IMR-90 (cell line): ENCODE data around the gene JPH3. TPM values are rescaled to one million over a fixed set of nuclear protein-coding genes. Genes with fewer than 3 reads are reported as not detected.

Experiments used
- ATAC-seq: fragments of 200-7000 bp; cut with Tn5 transposase; 2 replicates; pipeline ENCODE4 v1.9.1; 2020; ENCODE audit warnings: low read depth, mild to moderate bottlenecking, moderate library complexity
- BruUV-seq: library from RNA; stranded (reverse); fragments of 400-500 nt; replicated peaks from 2 replicates; lab custom pipeline; 2021; lab: Mats Ljungman, UMichigan
- CTCF ChIA-PET: fragments of 300-600 bp; formaldehyde crosslinking; extraction: SDS; loops from one replicate; lab custom pipeline; 2021; ENCODE audit warnings: antibody characterized with exemption; lab: Yijun Ruan, JAX
- POLR2A ChIA-PET: fragments of 300-600 bp; sonication (Branson Sonifier 250); formaldehyde crosslinking; loops from one replicate; lab custom pipeline; 2022; ENCODE audit warnings: antibody characterized with exemption; ENCODE audit not compliant: unreplicated experiment; lab: Charles Lee
- DNase-seq: peaks from one replicate; pipeline ENCODE4 v3.0.0; 2013
- H2AFZ ChIP-seq: replicated peaks from 2 replicates; pipeline ENCODE3; 2013; ENCODE audit warnings: low read length, mild to moderate bottlenecking; ENCODE audit not compliant: poor library complexity
- H2AK5ac ChIP-seq: 2 replicates; pipeline ENCODE4 v1.6.1; 2013; ENCODE audit warnings: low read depth, low read length, inconsistent platforms
- H2AK9ac ChIP-seq: replicated peaks from 2 replicates; pipeline ENCODE3; 2013; ENCODE audit warnings: mild to moderate bottlenecking, low read depth, low read length, moderate library complexity; ENCODE audit not compliant: poor library complexity
- H2BK120ac ChIP-seq: 2 replicates; pipeline ENCODE4 v1.6.1; 2013; ENCODE audit warnings: low read depth, low read length, inconsistent platforms
- H2BK15ac ChIP-seq: 3 replicates; pipeline ENCODE4 v1.6.1; 2013; ENCODE audit warnings: low read depth, low read length, inconsistent platforms
- H2BK20ac ChIP-seq: 2 replicates; pipeline ENCODE4 v1.6.1; 2013; ENCODE audit warnings: low read depth, mild to moderate bottlenecking, inconsistent platforms, low read length, moderate library complexity
- H2BK5ac ChIP-seq: 2 replicates; pipeline ENCODE4 v1.6.1; 2013; ENCODE audit warnings: mild to moderate bottlenecking, low read depth, low read length, inconsistent platforms; ENCODE audit not compliant: poor library complexity, severe bottlenecking
- H3K14ac ChIP-seq: replicated peaks from 2 replicates; pipeline ENCODE4 v1.6.1; 2013; ENCODE audit warnings: low read depth, low read length, inconsistent platforms
- H3K18ac ChIP-seq: 2 replicates; pipeline ENCODE4 v1.6.1; 2013; ENCODE audit warnings: low read depth, low read length, control low read depth
- H3K23ac ChIP-seq: 2 replicates; pipeline ENCODE4 v1.6.1; 2013; ENCODE audit warnings: low read depth, low read length, inconsistent platforms
- H3K27ac ChIP-seq: 2 replicates; pipeline ENCODE4 v1.5.1; 2013; ENCODE audit warnings: mild to moderate bottlenecking, control low read depth, low read length; ENCODE audit not compliant: insufficient read depth
- H3K27me3 ChIP-seq: 2 replicates; pipeline ENCODE4 v1.6.1; 2013; ENCODE audit warnings: low read length; ENCODE audit not compliant: control insufficient read depth, insufficient read depth
- H3K36me3 ChIP-seq: 2 replicates; pipeline ENCODE4 v1.6.1; 2013; ENCODE audit warnings: low read length, mixed read lengths; ENCODE audit not compliant: control insufficient read depth, insufficient read depth
- H3K4ac ChIP-seq: 2 replicates; pipeline ENCODE4 v1.6.1; 2013; ENCODE audit warnings: low read depth, low read length, inconsistent platforms
- H3K4me1 ChIP-seq: 2 replicates; pipeline ENCODE4 v1.6.1; 2013; ENCODE audit warnings: low read length, mixed read lengths; ENCODE audit not compliant: control insufficient read depth, insufficient read depth
- H3K4me2 ChIP-seq: 2 replicates; pipeline ENCODE4 v1.6.1; 2013; ENCODE audit warnings: low read depth, mild to moderate bottlenecking, control low read depth, low read length, moderate library complexity
- H3K4me3 ChIP-seq: 2 replicates; pipeline ENCODE4 v1.5.1; 2013; ENCODE audit warnings: low read depth, mild to moderate bottlenecking, control low read depth, low read length, moderate library complexity; ENCODE audit not compliant: insufficient read depth
- H3K56ac ChIP-seq: 2 replicates; pipeline ENCODE4 v1.6.1; 2013; ENCODE audit warnings: low read length, inconsistent platforms; ENCODE audit not compliant: insufficient read depth; ENCODE audit errors: extremely low read depth
- H3K79me1 ChIP-seq, 2 experiments: 2 replicates each; pipeline ENCODE4 v1.6.1; 2013; ENCODE audit warnings: low read length in 2 of 2, inconsistent platforms in 1 of 2, low read depth in 1 of 2
- H3K9ac ChIP-seq: 2 replicates; pipeline ENCODE4 v1.6.1; 2013; ENCODE audit warnings: low read depth, low read length, control low read depth
- H3K9me1 ChIP-seq: 2 replicates; pipeline ENCODE4 v1.6.1; 2013; ENCODE audit warnings: low read length, inconsistent platforms; ENCODE audit not compliant: insufficient read depth
- H3K9me3 ChIP-seq: 2 replicates; pipeline ENCODE4 v1.6.1; 2013; ENCODE audit warnings: low read length; ENCODE audit not compliant: control insufficient read depth, insufficient read depth
- H4K20me1 ChIP-seq: 2 replicates; pipeline ENCODE4 v1.6.1; 2013; ENCODE audit warnings: low read length, inconsistent platforms; ENCODE audit not compliant: insufficient read depth
- H4K5ac ChIP-seq: 2 replicates; pipeline ENCODE4 v1.6.1; 2013; ENCODE audit warnings: mild to moderate bottlenecking, low read depth, low read length, control low read depth
- H4K8ac ChIP-seq, 2 experiments: 2 replicates each; pipeline ENCODE4 v1.6.1; 2013; ENCODE audit warnings: low read depth in 2 of 2, low read length in 2 of 2, control low read depth in 1 of 2, inconsistent platforms in 1 of 2
- H4K91ac ChIP-seq: 2 replicates; pipeline ENCODE4 v1.6.1; 2013; ENCODE audit warnings: low read depth, low read length, inconsistent platforms; ENCODE audit not compliant: insufficient read depth
- CEBPB ChIP-seq: IDR thresholded peaks from 2 replicates; pipeline ENCODE4 v1.6.1; 2012; ENCODE audit warnings: low read depth, low read length, improper control_type of control experiment
- CHD1 ChIP-seq: IDR thresholded peaks from 2 replicates; pipeline ENCODE4 v1.6.1; 2012; ENCODE audit warnings: low read depth, low read length, improper control_type of control experiment
- MAZ ChIP-seq: IDR thresholded peaks from 2 replicates; pipeline ENCODE4 v1.6.1; 2012; ENCODE audit warnings: low read depth, mild to moderate bottlenecking, low read length, improper control_type of control experiment, moderate library complexity, borderline replicate concordance
- NFE2L2 ChIP-seq: fragments of 150-350 bp; IDR thresholded peaks from 2 replicates; pipeline ENCODE4 v1.6.1; 2016; ENCODE audit warnings: low read depth, mild to moderate bottlenecking, low read length
- RFX5 ChIP-seq: IDR thresholded peaks from 2 replicates; pipeline ENCODE4 v1.8.0; 2012; ENCODE audit warnings: low read depth, mild to moderate bottlenecking, low read length, moderate library complexity
- WGBS, 2 experiments: methylation state at CpG; one replicate each; pipeline versions ENCODE4 v1.1.5 to v1.1.7; 2013; ENCODE audit warnings: missing lambda C conversion rate in 2 of 2; ENCODE audit not compliant: insufficient read length in 1 of 2; ENCODE audit errors: extremely low coverage in 2 of 2; 5-methylcytosine and 5-hydroxymethylcytosine counted together
- dilution Hi-C: fragments of 300-500 bp; cut with HindIII; formaldehyde crosslinking; loops from one replicate; pipeline ENCODE4 v1.14.3; 2018; ENCODE audit warnings: low sequenced_read_pairs; ENCODE audit not compliant: unreplicated experiment
- in situ Hi-C: fragments of 300-500 bp; cut with MboI; formaldehyde crosslinking; loops from 3 replicates; pipeline ENCODE4 v1.14.3; 2019; ENCODE audit warnings: low sequenced_read_pairs, inconsistent platforms, mixed read lengths
- intact Hi-C: fragments of 100-400 bp; cut with micrococcal nuclease; formaldehyde crosslinking; loops from 2 replicates; pipeline ENCODE4 v1.10.0; 2022
- polyA plus RNA-seq, 3 experiments: library from polyadenylated mRNA; depleted of rRNA; stranded (reverse); fragments of >200 nt; gene quantifications; 2 replicates each; pipeline ENCODE4 v1.2.3, GENCODE V29; 2012; ENCODE audit warnings: low replicate concordance in 1 of 3
- total RNA-seq: library from RNA; depleted of rRNA; stranded (reverse); fragments of >200 nt; gene quantifications from 2 replicates; pipeline ENCODE4 v1.2.3, GENCODE V29; 2012
- TF ChIP-seq, protein P1 (sequence below): conservative IDR thresholded peaks from 2 replicates; pipeline ENCODE4 v1.5.1; 2012; ENCODE audit warnings: mild to moderate bottlenecking, low read depth, low read length, improper control_type of control experiment

JPH3 gene
- total and polyA plus RNA-seq, 2 of the 4 experiments (the other 2 are of a cell fraction): 0.03 TPM; not detected in 1

DNA sequence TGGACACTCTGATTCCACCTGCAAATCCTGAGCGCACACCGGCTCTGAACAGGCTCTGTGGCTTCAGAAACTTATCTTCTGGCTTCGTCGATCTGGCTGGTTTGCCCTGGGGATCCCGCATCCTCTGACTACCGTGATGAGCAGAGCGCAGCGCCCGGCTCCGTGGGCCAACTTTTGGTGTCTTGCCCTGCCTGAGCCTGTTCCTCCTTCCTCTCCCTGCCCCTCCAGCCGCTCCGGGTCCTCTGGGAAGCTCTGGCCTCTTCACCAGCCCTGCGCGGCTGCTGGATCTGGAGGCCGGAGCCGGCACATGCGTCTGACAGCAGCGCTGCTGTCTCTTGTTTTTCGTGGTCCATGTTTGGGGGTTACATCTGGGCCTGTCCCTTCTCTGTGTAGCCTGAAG lies 65.6 kb downstream of the JPH3 start:
- H3K14ac ChIP-seq: no peak overlapping the region
- H3K4me1 ChIP-seq: no peaks in the 10 kb centered on the region
- H3K23ac ChIP-seq: no peak overlapping the region
- no TSS peak for BruUV-seq
- no peak overlapping the region for H3K4me2 ChIP-seq
- no peaks in the 10 kb centered on the region for H3K36me3 ChIP-seq
- peaks cover 53% of the 10 kb centered on the region for H3K27me3 ChIP-seq
- no peak overlapping the region for H3K4ac ChIP-seq
- H4K8ac ChIP-seq: no peak overlapping the region
- no peaks in the 10 kb centered on the region; the same call in 1 of the 2 replicates for H4K20me1 ChIP-seq
- no peak overlapping the region for H2AFZ ChIP-seq
- H3K9me1 ChIP-seq: no peaks in the 10 kb centered on the region
- H3K56ac ChIP-seq: no peak overlapping the region
- 85% methylated on average over 16 of the region's 19 CpGs; no CpG with 5 or more reads in 1 of the 2 experiments for WGBS, 2 experiments
- no peak overlapping the region for H4K5ac ChIP-seq
- H3K9ac ChIP-seq: no peak overlapping the region
- H3K79me1 ChIP-seq: no peaks in the 10 kb centered on the region
- CTCF ChIA-PET: no interaction called here
- dilution Hi-C loops (no loop called here), in situ Hi-C loops (no loop called here), intact Hi-C loops (no loop called here)
- no peak overlapping the region for H2AK5ac ChIP-seq
- H2BK15ac ChIP-seq: no peak overlapping the region
- H2BK120ac ChIP-seq: no peak overlapping the region
- TF ChIP-seq RFX5 (no peak), MAZ (no peak), NFE2L2 (no peak), CHD1 (no peak), CEBPB (no peak)
- TF ChIP-seq, protein P1, sequence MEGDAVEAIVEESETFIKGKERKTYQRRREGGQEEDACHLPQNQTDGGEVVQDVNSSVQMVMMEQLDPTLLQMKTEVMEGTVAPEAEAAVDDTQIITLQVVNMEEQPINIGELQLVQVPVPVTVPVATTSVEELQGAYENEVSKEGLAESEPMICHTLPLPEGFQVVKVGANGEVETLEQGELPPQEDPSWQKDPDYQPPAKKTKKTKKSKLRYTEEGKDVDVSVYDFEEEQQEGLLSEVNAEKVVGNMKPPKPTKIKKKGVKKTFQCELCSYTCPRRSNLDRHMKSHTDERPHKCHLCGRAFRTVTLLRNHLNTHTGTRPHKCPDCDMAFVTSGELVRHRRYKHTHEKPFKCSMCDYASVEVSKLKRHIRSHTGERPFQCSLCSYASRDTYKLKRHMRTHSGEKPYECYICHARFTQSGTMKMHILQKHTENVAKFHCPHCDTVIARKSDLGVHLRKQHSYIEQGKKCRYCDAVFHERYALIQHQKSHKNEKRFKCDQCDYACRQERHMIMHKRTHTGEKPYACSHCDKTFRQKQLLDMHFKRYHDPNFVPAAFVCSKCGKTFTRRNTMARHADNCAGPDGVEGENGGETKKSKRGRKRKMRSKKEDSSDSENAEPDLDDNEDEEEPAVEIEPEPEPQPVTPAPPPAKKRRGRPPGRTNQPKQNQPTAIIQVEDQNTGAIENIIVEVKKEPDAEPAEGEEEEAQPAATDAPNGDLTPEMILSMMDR: no peak
- no peak overlapping the region for H3K18ac ChIP-seq
- H3K27ac ChIP-seq: no peak overlapping the region
- no peak overlapping the region for H3K4me3 ChIP-seq
- no peak overlapping the region for H2AK9ac ChIP-seq
- no peak for ATAC-seq
- H2BK5ac ChIP-seq: no peak overlapping the region
- POLR2A ChIA-PET: no interaction called here
- no peak overlapping the region for H2BK20ac ChIP-seq
- no peaks in the 10 kb centered on the region for H3K9me3 ChIP-seq
- H4K91ac ChIP-seq: no peak overlapping the region
- DNase-seq: no peak
